DOHH2 (cell line): ENCODE measurements around the gene ANKRD39.

ENCODE experiments used
- H3F3A ChIP-seq: fragments of 200-600 bp; sonication (generic), shearing (Covaris generic); 2 replicates; pipeline ENCODE4 v1.6.0; 2016; ENCODE audit warnings: antibody characterized with exemption, mild to moderate bottlenecking; ENCODE audit not compliant: control insufficient read depth, insufficient read depth
- H3K27ac ChIP-seq: fragments of 200-600 bp; sonication (generic); 2 replicates; pipeline ENCODE4 v1.5.1; 2014; ENCODE audit warnings: low read depth, mild to moderate bottlenecking, low read length, moderate library complexity
- H3K27me3 ChIP-seq: fragments of 200-600 bp; sonication (generic); 2 replicates; pipeline ENCODE4 v1.6.1; 2014; ENCODE audit warnings: mild to moderate bottlenecking, low read length, mixed read lengths; ENCODE audit not compliant: control insufficient read depth
- H3K36me3 ChIP-seq: fragments of 200-600 bp; sonication (generic); 2 replicates; pipeline ENCODE4 v1.6.1; 2014; ENCODE audit warnings: mild to moderate bottlenecking, low read length, moderate library complexity, mixed read lengths; ENCODE audit not compliant: control insufficient read depth
- H3K4me1 ChIP-seq: fragments of 200-600 bp; sonication (generic); 2 replicates; pipeline ENCODE4 v1.6.1; 2014; ENCODE audit warnings: mild to moderate bottlenecking, low read length, mixed read lengths; ENCODE audit not compliant: control insufficient read depth
- H3K4me2 ChIP-seq: fragments of 200-600 bp; sonication (generic); 2 replicates; pipeline ENCODE4 v1.6.0; 2014; ENCODE audit warnings: mild to moderate bottlenecking, low read length, moderate library complexity
- H3K4me3 ChIP-seq: fragments of 200-600 bp; sonication (generic); 2 replicates; pipeline ENCODE4 v1.5.1; 2014; ENCODE audit warnings: mild to moderate bottlenecking, low read length, mixed read lengths
- H3K79me2 ChIP-seq: fragments of 200-600 bp; sonication (generic); 2 replicates; pipeline ENCODE4 v1.6.1; 2014; ENCODE audit warnings: mild to moderate bottlenecking, low read length, mixed read lengths; ENCODE audit not compliant: control insufficient read depth
- H3K9me2 ChIP-seq: fragments of 200-600 bp; sonication (generic); replicated peaks from 2 replicates; pipeline ENCODE4 v1.6.1; 2014; ENCODE audit warnings: mild to moderate bottlenecking, low read length, mixed read lengths; ENCODE audit not compliant: control insufficient read depth
- H3K9me3 ChIP-seq: fragments of 200-600 bp; sonication (generic); 2 replicates; pipeline ENCODE4 v1.6.1; 2014; ENCODE audit warnings: antibody characterized with exemption, low read length, mixed read lengths; ENCODE audit not compliant: control insufficient read depth, insufficient read depth
- H4K20me1 ChIP-seq: fragments of 200-600 bp; sonication (generic); 2 replicates; pipeline ENCODE4 v1.6.0; 2014; ENCODE audit warnings: low read depth, mild to moderate bottlenecking, antibody characterized with exemption, low read length, moderate library complexity; ENCODE audit not compliant: control insufficient read depth, insufficient read depth
- EZH2phosphoT487 ChIP-seq: fragments of 200-600 bp; sonication (generic); IDR thresholded peaks from 2 replicates; pipeline ENCODE4 v1.6.1; 2017; ENCODE audit warnings: borderline replicate concordance, mild to moderate bottlenecking, antibody characterized with exemption, low read length, moderate library complexity, mixed read lengths
- TF ChIP-seq, protein P1 (sequence below): fragments of 200-600 bp; sonication (generic); IDR thresholded peaks from one replicate; pipeline ENCODE4 v1.5.1; 2014; ENCODE audit warnings: antibody characterized with exemption, mild to moderate bottlenecking, low read depth, low read length; ENCODE audit not compliant: poor library complexity, severe bottlenecking

Gene ANKRD39

DNA sequence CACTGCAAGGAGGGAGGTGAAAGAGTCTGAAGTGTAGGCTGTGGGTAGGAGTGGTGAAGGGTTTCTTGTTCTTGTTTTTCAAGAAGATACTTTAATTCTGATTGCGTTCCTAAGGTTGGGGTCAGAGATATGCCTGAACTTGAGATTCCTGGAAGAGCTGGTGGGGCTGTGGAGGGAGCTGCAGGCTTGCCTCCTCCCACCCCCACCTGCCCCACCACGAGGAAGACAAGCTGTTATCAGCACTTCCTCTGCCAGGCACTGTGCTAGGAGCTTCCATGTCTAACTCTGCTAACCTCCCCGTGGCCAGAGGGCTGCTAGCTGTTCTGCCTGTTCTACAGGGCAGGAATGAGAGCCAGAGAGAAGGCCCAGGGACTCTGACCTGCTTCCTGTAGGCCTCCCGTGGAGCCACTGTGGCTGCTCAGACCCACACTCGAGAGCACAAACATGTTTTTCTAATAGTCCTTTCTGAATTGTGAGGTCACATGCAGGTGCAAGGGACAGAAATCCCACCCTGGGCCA lies 27.7 kb downstream of the ANKRD39 start:
- no peaks in the 10 kb centered on the region for H3K9me2 ChIP-seq
- TF ChIP-seq EZH2phosphoT487, result no peak
- TF ChIP-seq, protein P1, sequence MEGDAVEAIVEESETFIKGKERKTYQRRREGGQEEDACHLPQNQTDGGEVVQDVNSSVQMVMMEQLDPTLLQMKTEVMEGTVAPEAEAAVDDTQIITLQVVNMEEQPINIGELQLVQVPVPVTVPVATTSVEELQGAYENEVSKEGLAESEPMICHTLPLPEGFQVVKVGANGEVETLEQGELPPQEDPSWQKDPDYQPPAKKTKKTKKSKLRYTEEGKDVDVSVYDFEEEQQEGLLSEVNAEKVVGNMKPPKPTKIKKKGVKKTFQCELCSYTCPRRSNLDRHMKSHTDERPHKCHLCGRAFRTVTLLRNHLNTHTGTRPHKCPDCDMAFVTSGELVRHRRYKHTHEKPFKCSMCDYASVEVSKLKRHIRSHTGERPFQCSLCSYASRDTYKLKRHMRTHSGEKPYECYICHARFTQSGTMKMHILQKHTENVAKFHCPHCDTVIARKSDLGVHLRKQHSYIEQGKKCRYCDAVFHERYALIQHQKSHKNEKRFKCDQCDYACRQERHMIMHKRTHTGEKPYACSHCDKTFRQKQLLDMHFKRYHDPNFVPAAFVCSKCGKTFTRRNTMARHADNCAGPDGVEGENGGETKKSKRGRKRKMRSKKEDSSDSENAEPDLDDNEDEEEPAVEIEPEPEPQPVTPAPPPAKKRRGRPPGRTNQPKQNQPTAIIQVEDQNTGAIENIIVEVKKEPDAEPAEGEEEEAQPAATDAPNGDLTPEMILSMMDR, result no peak
- H3F3A ChIP-seq, result peaks cover 3% of the 10 kb centered on the region
- peaks cover 21% of the 10 kb centered on the region for H3K4me1 ChIP-seq
- H3K27me3 ChIP-seq, result no peaks in the 10 kb centered on the region
- no peak overlapping the region for H3K27ac ChIP-seq
- H4K20me1 ChIP-seq, result no peaks in the 10 kb centered on the region
- H3K36me3 ChIP-seq, result peaks cover 77% of the 10 kb centered on the region
- H3K79me2 ChIP-seq, result peaks cover 2% of the 10 kb centered on the region; the same call in 1 of the 2 replicates
- no peak overlapping the region for H3K4me2 ChIP-seq
- H3K4me3 ChIP-seq, result no peak overlapping the region
- no peaks in the 10 kb centered on the region for H3K9me3 ChIP-seq

DNA sequence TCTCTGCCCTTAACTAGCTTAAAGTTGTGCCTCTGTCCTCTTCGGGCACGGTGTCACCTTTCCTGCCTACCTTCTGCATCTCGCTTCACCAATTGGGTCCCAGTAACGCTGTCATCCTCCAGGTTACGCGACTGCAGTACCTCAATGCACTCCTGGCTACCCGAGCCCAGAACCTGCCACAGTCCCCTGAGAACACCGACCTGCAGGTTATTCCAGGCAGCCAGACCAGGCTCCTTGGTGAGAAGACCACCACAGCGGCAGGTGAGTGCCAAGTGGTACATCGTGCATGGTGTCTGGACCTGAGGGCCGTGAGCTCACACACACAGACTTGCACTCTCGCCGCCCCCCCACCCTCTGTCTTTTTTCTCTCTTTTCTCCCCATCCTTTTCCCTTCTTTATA lies 28.9 kb downstream of the ANKRD39 start:
- Histone ChIP-seq H3K4me1 (peaks cover 21% of the 10 kb centered on the region), H3K27ac (no peak overlapping the region), H3K4me3 (no peak overlapping the region), H4K20me1 (no peaks in the 10 kb centered on the region), H3K9me2 (no peaks in the 10 kb centered on the region), H3K27me3 (no peaks in the 10 kb centered on the region), H3K79me2 (peaks cover 14% of the 10 kb centered on the region), H3F3A (peaks cover 3% of the 10 kb centered on the region), H3K9me3 (no peaks in the 10 kb centered on the region), H3K36me3 (peaks cover 73% of the 10 kb centered on the region), H3K4me2 (no peak overlapping the region)
- TF ChIP-seq, protein P1, result no peak
- no peak for TF ChIP-seq EZH2phosphoT487

DNA sequence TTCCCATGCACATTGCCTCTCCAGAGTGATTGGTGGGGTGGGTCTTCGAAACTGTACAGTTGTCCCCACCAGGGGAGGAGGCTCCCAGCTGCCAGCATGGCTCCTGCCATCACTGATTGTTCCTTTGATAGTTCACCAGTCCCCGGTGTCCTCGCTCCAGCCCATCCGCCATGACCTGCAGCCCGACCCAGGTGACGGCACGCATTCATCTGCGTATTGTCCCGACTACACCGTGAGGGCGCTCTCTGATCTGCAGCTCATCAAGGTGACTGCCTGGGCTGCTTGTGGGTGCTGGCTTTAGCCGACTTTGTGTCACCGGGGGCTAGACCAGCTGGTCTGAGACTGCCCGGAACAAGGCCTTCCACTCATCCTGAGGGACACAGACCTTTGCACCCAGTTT lies 29.4 kb downstream of the ANKRD39 start:
- Histone ChIP-seq H3K9me2 (no peaks in the 10 kb centered on the region), H3F3A (peaks cover under 1% of the 10 kb centered on the region), H4K20me1 (no peaks in the 10 kb centered on the region), H3K27ac (no peak overlapping the region), H3K4me1 (peaks cover 17% of the 10 kb centered on the region), H3K36me3 (peaks cover 73% of the 10 kb centered on the region), H3K9me3 (no peaks in the 10 kb centered on the region), H3K27me3 (no peaks in the 10 kb centered on the region), H3K4me3 (no peak overlapping the region), H3K79me2 (peaks cover 17% of the 10 kb centered on the region), H3K4me2 (no peak overlapping the region)
- TF ChIP-seq, protein P1, result no peak
- TF ChIP-seq EZH2phosphoT487, result no peak
